Measurements from ENCODE around the gene DNAI1. TPM values are rescaled to one million over a fixed set of nuclear protein-coding genes. Genes with fewer than 3 reads are reported as not detected.

Gene DNAI1
- total RNA-seq, 6 experiments from 2014 or later: not detected

DNA sequence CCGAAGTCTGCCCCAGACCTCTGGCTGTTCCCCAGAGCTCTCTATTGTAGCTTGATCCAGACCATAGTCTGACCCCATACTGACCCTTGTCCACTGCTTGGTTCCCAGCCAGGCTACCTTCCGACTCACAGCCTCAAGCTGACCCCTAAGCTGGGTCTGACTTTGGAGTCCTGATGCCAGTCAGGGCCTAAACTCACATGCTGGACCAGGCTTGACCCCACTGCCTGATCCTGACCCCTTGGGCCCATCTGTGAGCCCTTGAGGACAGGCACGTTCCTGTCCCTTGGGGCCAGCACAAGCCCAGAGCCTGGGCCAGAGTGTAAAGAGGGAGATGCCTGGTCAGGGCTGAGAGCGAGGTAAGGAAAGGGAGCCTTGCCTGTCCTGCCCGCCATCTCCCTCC lies 96.9 kb downstream of the DNAI1 start:
- Histone ChIP-seq H3K27me3 (no peaks in the 10 kb centered on the region), H3K27ac (no peak overlapping the region), H3K4me3 (no peak overlapping the region), H3K9me3 (no peaks in the 10 kb centered on the region), H3K4me1 (peaks cover 0 to 13% (median 6%) of the 10 kb centered on the region in 4 donors), H3K36me3 (no peaks in the 10 kb centered on the region)
- intact Hi-C loops (cut with DNase I): no loop called here
- ATAC-seq (peak; percentile 15 to 74 (median 57)), DNase-seq (peak in 2 of 3 donors; percentile 49 to 66)
- WGBS (ENCODE audit: insufficient coverage, low coverage, low lambda C conversion rate, missing lambda C conversion rate): 20% methylated on average over 1 of the region's 5 CpGs
- TF ChIP-seq, protein P1, sequence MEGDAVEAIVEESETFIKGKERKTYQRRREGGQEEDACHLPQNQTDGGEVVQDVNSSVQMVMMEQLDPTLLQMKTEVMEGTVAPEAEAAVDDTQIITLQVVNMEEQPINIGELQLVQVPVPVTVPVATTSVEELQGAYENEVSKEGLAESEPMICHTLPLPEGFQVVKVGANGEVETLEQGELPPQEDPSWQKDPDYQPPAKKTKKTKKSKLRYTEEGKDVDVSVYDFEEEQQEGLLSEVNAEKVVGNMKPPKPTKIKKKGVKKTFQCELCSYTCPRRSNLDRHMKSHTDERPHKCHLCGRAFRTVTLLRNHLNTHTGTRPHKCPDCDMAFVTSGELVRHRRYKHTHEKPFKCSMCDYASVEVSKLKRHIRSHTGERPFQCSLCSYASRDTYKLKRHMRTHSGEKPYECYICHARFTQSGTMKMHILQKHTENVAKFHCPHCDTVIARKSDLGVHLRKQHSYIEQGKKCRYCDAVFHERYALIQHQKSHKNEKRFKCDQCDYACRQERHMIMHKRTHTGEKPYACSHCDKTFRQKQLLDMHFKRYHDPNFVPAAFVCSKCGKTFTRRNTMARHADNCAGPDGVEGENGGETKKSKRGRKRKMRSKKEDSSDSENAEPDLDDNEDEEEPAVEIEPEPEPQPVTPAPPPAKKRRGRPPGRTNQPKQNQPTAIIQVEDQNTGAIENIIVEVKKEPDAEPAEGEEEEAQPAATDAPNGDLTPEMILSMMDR (IDR thresholded peaks at IDR 0.05): no peak
- TF ChIP-seq POLR2A (IDR thresholded peaks at IDR 0.05): no peak

DNA sequence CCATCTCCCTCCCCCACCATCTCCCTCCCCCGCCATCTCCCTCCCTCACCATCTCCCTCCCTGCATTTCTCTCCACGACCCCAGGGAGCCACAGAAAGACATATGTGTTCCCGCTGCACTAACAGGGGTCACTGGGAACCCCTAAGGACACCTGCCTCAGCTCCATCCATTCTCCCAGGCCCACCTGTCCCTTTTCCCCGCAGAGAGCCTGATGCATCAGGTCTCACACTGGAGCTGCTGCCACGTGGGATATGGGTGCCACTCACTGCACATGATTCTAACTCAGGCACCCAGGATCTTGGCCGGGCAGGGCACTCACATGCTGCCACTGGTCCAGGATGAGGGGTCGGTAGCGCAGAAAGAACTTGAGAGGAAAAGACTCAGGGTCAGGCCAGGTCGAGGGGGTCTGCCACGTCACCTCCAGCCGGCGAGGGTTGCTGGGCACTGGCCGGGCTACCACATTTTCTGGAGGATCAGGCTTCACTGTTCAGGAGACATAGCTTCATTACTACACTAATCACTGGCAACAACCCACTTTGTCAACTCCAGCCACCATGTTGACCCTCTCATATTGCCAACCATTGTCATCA lies 97.4 kb downstream of the DNAI1 start:
- 72% methylated on average over 5 of the region's 13 CpGs for whole genome bisulfite sequencing (ENCODE audit: insufficient coverage, low coverage, low lambda C conversion rate, missing lambda C conversion rate)
- Histone ChIP-seq H3K4me3 (no peak overlapping the region), H3K4me1 (peaks cover 0 to 15% (median 6%) of the 10 kb centered on the region in 4 donors), H3K9me3 (no peaks in the 10 kb centered on the region), H3K27ac (no peak overlapping the region), H3K27me3 (no peaks in the 10 kb centered on the region), H3K36me3 (no peaks in the 10 kb centered on the region)
- TF ChIP-seq, protein P1 (IDR thresholded peaks at IDR 0.05): no peak
- no peak for TF ChIP-seq POLR2A (IDR thresholded peaks at IDR 0.05)
- intact Hi-C loops (cut with DNase I): no loop called here
- ATAC-seq (no peak), DNase-seq (peak in 1 of 3 donors; percentile 29)

DNA sequence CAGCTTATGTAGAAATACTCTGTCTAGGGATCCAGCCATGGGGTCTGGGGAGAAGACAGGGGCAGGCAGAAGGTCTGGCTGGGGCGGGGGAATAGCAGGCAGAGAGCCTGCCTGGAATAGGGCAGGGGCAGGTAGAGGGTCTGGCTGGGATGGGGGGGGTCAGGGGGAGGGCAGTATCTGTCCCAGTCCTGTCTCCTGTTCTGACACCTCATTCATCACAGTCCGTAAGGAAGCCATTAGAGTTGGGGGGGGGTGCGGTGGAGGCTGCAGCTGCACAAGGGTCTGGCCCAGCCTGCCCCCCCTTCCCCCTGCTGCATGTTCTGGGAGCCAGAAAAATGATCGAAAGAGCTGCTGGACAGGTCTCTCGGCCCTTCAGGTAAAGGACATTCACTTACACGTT lies 98.3 kb downstream of the DNAI1 start:
- intact Hi-C loops (cut with DNase I): no loop called here
- peak in 1 of 3 donors; percentile 14 for DNase-seq
- H3K9me3 ChIP-seq: no peaks in the 10 kb centered on the region
- WGBS (ENCODE audit: insufficient coverage, low coverage, low lambda C conversion rate, missing lambda C conversion rate): 100% methylated on average over 1 of the region's 6 CpGs
- H3K27ac ChIP-seq: no peak overlapping the region
- TF ChIP-seq, protein P1 (IDR thresholded peaks at IDR 0.05): no peak
- no peak for TF ChIP-seq POLR2A (IDR thresholded peaks at IDR 0.05)
- H3K4me3 ChIP-seq: no peak overlapping the region
- peaks cover 0 to 15% (median 6%) of the 10 kb centered on the region in 4 donors for H3K4me1 ChIP-seq
- no peak for ATAC-seq
- H3K27me3 ChIP-seq: no peaks in the 10 kb centered on the region
- H3K36me3 ChIP-seq: no peaks in the 10 kb centered on the region

DNA sequence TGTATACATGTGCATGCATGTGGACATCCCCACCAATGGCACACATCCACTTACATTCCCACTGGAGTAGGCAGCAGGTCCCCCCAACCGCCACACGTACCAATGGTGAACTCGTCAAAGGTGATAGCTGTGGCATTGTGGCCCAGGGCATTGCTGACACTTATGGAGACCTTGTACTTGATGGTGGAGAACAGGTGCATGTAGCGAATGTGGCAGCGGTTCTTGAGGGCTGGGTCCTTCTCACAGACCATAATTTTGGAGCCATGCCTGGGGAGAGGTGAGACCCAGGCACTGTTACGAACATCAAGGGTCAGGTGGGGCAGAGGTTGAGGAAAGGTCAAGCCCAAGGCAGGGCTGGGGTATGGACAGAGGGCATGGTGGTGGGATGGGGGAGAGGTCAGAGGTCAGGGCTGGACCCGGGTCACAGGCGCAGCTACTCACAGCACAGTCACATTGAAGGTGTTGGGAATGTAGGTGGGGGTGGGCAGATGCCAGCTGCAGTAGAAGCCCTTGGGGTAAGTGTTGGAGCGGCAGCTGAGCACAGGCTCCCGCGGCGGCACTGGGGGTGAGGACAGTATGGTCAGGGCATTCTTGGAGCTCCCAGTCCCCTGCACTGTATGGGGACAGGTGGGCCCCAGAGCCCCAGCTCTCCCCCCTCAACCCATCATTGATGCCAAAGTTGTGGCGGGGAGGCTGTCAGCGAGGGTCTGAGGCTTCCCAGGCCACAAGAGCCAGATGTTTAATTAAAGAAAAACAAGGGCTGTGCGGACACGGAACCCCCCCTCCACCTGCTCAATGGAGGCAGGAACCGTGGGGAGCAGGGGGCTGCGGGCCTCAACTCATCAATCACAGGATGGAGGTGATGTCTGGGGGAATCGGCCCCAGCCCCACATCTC lies 99.1 kb downstream of the DNAI1 start:
- no peak for ATAC-seq
- H3K36me3 ChIP-seq: no peaks in the 10 kb centered on the region
- H3K4me1 ChIP-seq: peaks cover 0 to 15% (median 6%) of the 10 kb centered on the region in 4 donors
- intact Hi-C loops (cut with DNase I): no loop called here
- WGBS (ENCODE audit: insufficient coverage, low coverage, low lambda C conversion rate, missing lambda C conversion rate): 78% methylated on average over 9 of the region's 19 CpGs
- no peak overlapping the region for H3K4me3 ChIP-seq
- no peak overlapping the region for H3K27ac ChIP-seq
- no peaks in the 10 kb centered on the region for H3K9me3 ChIP-seq
- no peak for TF ChIP-seq POLR2A (IDR thresholded peaks at IDR 0.05)
- TF ChIP-seq, protein P1 (IDR thresholded peaks at IDR 0.05): no peak
- peak in 1 of 3 donors; percentile 50 for DNase-seq
- no peaks in the 10 kb centered on the region for H3K27me3 ChIP-seq
